ENCODE measurements around the gene PNPLA6.
A peak's percentile ranks its signal among the peaks of the same experiment; 100 is the strongest.

Gene PNPLA6

DNA sequence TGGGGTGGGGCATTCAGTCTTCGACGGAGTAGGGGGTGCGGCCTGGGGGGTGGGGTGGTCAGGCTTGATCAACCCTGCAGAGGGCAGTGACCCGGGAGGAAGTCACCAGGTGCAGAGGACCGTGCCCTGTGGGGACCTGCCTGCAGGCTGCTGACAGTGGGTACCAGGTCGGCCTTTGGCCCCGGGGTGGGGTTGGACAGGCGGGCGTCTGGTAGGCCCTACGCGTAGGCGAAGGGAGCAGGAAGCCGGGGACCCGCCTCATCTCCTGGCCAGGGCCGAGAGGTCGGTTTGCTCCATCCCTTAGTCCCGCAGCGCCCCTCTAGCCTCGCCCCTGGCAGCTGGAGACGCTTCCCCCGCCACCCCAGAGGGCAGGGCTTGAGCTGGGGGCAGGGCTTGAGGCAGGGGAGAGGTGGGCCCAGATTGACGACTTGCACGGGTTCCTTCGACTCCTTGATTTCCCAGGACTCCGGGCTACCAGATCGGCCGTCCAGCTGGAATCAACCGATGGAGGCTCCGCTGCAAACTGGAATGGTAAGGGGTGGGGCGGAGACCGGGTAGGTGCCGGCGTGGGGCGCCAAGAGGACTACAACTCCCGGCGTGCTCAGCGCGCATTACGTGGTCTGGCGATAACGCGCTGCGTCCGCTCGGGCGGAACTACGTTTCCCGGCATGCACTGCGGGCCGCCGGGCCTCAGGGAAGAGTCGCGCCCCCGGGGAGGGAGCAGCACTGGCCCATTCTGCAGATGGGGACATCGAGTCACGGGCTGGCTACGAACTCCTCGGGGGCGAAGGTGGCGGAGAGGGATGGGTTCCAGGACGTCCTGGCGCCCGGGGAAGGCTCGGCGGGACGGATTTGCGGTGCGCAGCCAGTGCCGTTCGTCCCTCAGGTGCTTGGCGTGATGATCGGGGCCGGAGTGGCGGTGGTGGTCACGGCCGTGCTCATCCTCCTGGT, at the start of gene PNPLA6:
Gene PNPLA6, plus strand, starts transcription at position 671 of the 951 bp plus-strand sequence. Its CDS starts 72 bp downstream, at position 743.
- DNase-seq (ENCODE audit: low read depth): peak; percentile 92

DNA sequence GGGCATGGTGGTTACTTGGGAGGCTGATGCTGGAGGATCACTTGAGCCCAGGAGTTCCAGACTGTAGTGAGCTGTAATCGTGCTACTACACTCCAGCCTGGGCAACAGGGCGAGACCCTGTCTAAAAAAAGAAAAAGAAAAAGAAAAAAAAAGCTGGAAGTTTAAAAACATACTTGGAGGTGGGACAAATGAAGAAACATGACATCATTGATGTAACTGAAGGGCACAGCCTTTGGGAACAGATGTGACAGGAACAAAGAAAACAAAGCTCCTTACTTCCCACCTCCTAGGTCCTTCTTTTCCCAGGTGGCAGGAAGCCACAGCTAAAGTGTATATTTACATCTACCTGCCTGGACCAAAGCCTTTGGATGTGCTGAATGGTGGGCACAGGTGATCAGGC, 48.6 kb upstream of the PNPLA6 start:
- no peak for DNase-seq (ENCODE audit: low read depth)

DNA sequence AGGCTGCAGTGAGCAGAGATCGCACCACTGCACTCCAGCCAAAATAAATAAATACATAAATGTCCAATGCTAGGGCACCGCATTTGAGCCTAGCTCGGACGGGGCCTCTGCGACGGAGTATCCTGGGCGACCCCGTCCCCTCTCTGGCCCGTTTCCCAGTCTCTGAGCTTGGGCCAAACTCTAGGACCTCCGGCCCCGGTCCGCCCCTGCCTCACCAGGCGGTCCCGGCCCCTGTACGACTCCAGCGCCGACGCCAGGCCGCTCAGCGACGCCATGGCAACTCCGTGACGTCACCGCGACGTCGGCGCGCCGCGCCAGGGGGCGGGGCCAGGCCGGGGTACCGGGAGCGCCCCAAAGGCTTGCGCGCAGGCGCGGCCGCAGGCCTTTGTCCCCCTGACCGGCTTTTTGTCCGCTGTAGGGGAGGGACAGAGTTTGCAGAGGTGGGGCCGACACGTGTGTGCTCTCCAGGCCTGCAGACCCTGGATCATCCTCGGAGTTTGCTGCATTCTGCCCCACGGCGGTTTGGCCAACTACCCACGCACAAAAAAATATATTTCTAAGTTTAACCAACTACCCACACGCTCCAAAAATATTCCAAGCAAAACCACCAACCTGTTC, 46.7 kb upstream of the PNPLA6 start, which contains the start of gene PEX11G:
Gene PEX11G, minus strand, starts transcription at position 300 of the 618 bp plus-strand sequence. Its CDS starts 25 bp downstream, at position 275.
- peak; percentile 88 for DNase-seq (ENCODE audit: low read depth)

DNA sequence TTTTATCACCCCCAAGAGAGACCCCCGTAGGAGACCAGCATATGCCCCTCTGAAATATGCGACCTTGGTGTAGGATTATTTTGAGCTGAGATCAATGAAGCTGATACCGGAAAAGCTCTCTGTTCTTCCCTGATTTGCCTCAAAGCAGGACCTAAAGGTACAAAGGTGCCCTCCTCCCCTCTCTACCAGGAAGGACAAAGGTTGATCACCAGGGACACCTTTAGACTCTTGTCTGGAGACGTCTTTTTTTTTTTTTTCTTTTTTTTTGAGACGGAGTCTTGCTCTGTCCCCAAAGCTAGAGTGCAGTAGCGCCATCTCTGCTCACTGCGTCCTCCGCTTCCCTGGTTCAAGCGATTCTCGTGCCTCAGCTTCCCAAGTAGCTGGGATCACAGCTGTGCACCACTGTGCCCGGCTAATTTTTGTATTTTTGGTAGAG, 45.9 kb upstream of the PNPLA6 start:
- DNase-seq (ENCODE audit: low read depth): no peak

DNA sequence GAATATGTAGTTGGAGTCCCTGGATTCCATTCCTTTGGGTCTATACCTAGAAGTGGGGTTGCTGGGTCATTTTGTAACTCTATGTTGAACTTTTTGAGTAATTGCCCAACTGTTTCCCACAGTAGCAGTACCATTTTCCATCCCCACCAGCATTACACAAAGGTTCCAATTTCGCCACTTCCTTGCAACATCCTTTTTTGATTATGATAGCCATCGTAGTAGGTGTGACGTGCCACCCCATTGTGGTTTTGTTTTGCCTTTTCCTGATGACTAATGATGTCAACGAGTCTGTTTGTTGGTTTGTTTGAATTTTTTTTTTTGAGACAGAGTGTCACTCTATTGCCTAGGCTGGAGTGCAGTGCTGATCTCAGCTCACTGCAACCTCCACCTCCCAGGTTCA, 43.4 kb upstream of the PNPLA6 start:
- DNase-seq (ENCODE audit: low read depth): peak; percentile 30

DNA sequence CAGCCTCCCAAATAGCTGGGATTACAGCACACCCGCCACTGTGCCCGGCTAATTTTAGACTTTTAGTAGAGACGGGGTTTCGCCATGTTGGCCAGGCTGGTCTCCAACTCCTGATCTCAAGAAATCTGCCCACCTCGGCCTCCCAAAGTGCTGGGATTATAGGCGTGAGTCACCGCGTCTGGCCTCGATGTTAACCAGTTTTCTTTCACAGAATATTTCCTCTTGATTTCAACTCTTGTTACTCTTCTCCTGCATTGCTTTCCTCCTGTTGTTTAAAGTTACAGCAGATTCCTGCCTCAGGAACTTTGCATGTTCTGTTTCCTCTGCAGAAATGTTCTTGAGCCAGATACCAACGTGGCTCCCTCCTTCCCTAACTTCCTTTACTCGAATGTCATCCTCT, 43.0 kb upstream of the PNPLA6 start:
- DNase-seq (ENCODE audit: low read depth): no peak

DNA sequence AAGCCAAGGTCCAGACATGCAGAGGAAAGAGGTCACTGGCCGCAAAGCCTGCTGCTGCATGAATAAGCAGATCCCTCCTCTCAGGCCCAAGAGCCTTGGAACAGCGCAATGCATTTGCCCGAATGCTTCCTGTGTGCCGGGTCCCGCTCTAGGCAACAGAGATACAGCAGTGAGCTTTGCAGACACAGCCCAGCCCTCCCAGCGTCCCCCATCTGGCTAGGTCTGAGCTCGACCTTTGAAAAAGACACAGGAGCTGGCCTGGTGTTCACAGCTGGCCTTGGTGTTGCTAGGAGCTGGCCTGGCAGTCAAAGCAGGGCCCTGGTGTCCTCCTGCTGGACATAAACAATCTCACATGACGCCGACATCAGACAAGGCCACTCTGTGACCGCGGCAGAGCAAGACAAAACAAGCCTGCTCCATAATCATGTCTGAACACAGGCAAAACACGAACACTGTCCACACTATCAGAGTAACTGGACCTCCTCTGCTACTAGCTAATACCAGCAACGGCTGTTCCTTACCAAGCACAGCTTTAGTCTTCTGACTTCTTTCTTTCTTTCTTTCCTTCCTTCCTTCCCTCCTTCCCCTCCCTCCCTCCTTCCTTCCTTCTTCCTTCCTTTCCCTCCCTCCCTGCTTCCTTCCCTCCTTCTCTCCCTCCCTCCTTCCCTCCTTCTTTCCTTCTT, 41.0 kb upstream of the PNPLA6 start:
- DNase-seq (ENCODE audit: low read depth): no peak

DNA sequence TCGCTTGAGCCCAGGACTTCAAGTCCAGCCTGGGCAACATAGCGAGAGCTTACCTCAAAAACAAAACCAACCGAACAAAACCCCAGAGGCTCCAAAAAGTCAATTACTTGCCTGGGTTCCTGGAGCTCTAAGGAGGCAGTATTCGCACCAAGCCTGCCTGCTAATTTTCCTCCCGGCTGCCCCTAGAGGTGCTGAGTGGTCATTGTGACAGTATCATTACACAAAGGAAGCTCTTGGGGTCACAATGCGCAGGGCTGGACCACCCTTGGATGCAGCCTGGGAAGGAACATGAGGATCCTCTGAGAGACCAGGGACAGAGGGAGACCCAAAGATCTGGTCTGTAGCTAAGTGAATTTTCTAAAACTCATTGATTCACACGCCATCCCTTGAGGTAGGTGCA, 38.2 kb upstream of the PNPLA6 start:
- no peak for DNase-seq (ENCODE audit: low read depth)

DNA sequence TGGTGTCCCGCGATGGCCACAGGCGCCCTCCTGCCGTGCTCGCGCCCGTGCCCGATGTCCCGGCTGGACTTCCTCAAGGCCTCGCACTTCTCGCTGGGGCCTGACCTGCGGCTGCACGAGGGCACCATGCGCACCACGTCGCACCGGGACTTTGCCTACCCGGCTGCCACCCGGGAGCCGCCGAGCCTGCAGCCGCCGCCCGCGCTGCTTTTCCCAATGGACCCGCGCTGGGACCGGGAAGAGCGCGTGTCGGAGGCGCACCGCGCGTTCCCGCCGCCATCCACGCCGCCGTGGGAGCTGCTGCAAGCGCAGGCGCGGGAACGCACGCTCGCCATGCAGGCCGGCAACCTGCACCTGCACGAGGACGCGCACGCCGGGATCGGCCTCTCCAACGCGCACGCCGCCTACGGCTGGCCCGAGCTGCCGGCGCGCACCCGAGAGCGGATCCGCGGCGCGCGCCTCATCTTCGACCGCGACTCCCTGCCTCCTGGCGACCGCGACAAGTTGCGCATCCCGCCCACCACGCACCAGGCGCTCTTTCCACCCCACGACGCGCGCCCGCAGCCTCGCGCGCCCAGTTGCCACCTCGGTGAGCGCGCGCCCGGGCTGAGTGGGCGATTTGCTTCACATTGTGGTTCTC, 34.6 kb upstream of the PNPLA6 start:
- DNase-seq (ENCODE audit: low read depth): peak; percentile 25

DNA sequence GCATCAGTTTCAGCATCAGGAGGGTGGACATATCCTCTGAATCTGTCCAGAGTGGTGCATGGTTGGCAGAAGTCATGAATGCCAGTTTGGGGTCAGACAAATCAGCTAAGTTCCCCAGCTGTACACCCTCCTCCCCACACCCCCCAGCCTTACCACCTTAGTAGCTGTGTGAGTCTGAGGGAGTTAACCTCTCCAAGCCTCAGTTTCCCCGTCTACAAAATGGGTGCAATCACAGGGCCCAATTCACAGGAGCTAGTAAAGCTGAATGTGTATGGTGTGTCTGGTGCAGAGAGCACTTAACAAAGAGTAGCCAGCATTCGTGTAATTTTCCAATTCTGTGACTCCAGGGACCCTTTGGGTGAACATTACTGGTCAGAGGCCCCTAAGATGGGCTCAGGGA, 33.0 kb upstream of the PNPLA6 start:
- no peak for DNase-seq (ENCODE audit: low read depth)

DNA sequence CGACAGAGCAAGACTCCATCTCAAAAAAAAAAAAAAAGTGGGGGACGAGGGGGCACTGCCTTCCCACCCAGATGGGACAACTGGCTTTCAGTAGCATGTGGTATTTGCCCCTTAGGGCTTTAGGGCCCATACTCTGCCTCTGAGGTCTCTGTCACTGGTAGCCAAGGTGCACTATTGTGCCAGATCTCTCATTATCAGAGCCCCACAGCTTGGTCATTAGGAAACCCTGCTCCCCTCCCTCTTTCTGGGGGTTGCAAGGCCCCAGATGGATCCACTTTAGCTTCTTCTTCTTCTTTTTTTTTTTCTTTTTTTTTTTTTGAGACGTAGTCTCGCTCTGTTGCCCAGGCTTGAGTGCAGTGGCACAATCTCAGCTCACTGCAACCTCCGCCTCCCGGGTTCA, 30.8 kb upstream of the PNPLA6 start:
- DNase-seq (ENCODE audit: low read depth): no peak

DNA sequence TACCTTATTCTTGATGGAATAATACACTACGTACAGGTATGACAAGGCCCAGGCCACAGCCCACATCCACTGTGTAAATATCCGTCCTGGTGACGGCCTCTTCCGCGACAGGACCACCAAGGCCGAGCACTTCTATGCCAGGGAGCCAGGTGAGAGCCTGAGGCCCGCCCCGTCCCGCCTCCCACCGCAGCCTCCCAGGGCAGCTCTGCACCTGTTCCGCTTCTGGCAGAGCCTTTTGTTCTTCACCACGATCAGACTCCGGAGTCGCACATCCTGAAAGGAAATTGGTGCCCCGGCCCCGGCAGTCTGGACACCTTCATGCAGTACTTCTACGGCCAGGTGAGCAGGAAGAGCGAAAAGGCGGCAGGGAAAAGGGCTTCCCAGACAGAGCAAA, 30.2 kb upstream of the PNPLA6 start:
- DNase-seq (ENCODE audit: low read depth): no peak

DNA sequence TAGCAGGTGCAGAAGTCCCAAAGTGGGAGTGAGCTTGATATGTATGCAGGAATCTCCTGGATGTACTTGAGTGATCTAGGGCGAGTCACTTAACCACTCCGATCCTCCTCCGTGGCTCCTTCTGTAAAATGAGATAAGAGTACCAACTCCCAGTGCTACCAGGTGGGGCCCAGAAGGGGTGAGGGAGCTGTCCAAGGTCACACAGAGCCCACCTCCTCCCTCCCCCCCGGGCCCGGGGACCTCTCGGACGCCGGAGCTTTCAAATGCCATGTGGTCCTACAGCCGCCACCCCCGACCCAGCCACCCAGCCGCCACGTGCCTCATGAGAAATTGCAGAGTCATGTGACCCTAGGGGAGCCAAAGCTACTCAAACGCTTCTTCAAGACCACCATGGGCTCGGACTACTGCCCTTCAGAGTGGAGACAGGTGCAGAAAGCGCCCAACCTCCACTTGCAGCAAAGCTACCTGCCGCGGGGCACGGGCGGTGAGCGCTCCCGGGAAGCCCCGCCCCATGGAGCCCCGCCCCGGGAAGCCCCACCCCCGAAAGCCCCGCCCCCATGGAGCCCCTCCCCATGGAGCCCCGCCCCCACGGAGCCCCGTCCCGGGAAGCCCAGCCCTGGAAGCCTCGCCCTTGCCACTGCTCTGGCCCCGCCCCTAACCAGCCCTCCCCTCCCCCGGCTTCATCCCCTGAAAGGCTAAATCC, 29.7 kb upstream of the PNPLA6 start:
- no peak for DNase-seq (ENCODE audit: low read depth)

DNA sequence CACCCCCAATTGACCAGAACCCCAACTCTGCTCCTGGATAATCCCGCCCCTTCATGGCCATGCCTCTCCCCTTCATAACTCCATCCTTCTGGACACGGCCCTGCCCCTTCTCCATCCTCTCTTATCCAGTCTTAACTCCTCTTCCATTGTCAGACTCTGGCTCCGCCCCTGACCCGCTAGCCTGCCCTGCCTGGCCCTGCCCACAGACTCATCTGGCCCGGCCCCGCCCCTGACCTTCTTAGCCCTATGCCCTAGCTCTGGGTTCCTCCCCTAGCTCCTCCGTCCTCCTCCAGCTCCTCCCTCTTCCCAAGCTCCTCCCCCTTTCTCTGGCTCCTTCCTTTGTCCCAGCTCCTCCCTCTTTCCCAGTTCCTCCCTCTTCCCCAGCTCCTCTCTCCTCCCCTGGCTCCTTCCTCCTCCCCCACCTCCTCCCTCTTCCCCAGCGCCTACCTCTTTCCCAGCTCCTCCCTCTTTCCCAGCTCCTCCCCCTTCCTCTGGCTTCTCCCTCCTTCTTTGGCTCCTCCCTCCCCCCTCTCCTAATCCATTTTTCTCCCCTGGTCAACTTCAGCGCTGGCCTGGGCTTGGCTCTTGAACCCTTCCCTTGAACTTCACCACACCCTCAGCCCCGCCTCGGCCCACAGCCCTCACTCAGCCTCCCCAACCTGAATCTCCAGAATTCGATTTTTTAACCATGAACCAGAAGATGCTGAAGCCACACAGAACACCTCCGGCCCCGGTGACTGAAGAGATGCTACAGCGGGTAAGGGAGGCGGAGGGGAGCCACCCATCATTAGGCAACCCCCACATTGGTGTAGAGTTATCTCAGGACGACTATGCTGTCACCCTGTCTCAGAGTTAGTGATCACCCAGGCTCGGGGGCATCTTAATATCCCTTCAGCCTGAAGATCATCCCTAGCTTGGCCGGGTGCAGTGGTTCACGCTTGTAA, 28.9 kb upstream of the PNPLA6 start:
- DNase-seq (ENCODE audit: low read depth): no peak

DNA sequence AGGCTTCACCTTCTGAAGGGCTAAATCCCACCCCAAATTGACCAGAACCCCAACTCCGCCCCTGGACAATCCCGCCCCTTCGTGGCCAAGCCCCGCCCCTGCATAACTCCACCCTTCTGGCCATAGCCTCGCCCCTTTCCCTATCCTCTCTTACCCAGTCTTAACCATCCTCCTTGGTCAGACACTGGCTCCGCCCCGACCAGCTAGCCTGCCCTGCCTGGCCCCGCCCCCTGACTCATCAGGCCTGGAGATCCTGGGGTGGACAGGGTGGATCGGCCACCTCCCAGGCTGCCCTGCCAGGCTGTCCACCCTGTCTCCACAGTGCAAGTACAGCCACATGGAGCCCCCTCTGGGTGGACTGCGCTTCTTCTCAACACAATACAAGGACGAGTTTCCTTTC, 27.6 kb upstream of the PNPLA6 start:
- no peak for DNase-seq (ENCODE audit: low read depth)

DNA sequence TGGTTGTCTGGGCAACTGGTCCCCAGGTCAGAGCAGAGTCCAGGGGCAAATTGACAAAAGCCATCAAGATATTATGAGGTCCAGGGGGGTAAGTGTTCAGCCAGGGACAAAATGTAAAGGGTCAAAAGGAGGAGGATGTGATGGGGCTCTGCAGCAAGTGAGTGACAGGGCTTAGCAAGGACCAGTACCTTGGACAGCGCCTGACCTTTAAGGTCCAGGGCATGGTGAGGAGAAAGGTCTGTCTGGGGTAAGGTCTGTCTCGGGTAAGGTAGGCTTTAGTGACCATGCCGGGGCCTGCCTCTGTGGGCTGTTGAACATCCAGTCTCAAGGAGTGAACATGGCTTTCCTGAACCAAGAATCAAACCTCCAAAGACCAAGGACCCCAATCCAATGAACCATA, 25.9 kb upstream of the PNPLA6 start:
- no peak for DNase-seq (ENCODE audit: low read depth)

DNA sequence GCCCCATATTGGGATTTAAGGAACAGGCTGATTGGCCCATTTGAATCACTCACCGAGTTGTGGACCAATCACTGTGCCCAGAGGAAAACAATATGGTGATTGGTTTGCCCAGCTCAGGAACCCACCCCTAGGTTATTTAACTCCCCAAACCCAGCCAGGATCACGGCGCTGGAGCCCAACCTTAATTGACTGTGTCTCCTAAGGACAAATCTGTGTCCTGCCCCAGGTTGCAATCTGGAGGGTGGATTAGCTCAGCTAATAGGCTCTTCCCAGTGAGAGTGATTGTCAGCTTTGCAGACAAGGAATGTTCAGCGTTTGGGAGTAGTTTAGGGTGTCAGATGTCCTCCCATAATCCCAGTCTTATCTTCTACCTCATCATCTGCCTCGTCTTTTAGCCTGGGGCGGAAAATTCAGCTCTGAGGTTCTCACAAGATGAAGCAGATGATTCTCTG, 23.1 kb upstream of the PNPLA6 start:
- no peak for DNase-seq (ENCODE audit: low read depth)

DNA sequence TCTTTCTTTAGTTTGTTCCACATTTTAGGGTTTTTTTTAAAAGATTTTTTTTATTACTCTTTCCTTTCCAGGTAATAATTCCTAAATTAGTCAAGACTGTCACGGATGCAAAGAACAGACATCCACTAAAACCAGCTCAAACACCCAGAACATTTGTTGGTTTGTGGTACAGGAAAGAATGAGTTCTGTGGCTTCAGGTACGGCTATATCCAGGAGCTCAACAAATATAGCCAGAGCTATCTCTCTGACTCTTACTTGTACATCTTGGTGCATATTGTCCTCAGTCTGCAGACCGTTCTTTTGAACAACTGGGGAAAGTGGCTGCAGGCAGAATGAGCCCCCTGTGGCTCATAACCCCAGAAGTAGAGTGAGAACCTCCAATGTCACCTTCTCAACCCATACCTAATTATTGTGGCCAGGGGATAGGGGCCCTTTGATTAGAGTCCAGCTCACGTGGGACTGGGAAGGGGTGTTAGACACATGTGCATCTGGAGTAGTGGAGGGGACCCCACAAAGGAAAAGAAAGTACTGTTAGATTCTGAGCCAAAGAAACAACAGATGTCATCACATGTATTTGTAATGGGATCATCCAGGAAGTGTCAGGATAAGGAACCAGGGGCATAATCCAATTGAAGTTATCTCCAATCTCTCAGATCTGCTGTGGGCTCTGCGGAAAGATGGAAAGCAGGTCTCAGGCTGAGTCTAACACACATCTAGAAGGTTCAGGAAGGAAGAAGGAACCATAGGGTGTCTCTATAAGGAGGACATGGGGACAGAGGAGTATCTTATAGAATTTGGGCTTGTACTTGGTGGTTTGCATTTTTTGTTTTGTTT, 21.5 kb upstream of the PNPLA6 start:
- no peak for DNase-seq (ENCODE audit: low read depth)

DNA sequence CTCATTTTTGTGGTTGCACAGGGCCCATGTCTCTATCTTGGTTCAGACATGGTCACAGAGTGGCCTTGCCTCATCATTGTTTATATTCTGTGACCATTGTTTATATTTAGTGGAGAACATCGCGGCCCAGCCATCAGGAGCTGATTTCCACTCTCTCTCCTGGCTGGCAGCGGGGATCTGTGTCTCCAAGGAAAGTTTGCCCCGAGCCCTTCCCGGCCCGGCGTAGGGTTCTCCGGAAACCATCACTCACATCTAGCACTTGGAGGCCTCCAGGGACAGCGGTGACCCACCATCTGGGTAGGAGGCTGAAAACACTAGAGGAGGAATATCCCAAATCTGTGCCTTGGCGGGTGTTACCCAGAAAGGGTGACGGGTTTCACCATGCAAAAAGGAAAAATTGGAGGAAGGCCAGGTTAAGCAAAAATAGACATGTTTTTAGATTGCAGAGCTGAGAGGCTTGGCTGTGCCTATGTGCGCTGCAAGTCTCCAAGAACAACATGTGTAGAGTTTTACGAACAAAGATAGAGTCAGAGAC, 20.3 kb upstream of the PNPLA6 start:
- no peak for DNase-seq (ENCODE audit: low read depth)

Measured in activated T-helper 9 cell treated with anti-CD3 and anti-CD28 coated beads, Interleukin-2, amount 50 U/mL, for 16 hours (primary cell).